WTC11 (cell line): ENCODE measurements around the gene LCA5L. TPM values are rescaled to one million over a fixed set of nuclear protein-coding genes. Genes with fewer than 3 reads are reported as not detected.

Experiments
- ATAC-seq: fragments of 200-7000 bp; cut with Tn5 transposase; 2 replicates; pipeline ENCODE4 v1.10.0; 2021; ENCODE audit warnings: mild to moderate bottlenecking, moderate library complexity
- CTCF ChIA-PET: fragments of 300-600 bp; sonication (Branson Sonifier 250); formaldehyde crosslinking; loops from one replicate; lab custom pipeline; 2021; ENCODE audit warnings: antibody characterized with exemption; lab: Charles Lee
- POLR2A ChIA-PET: fragments of 350-600 bp; sonication (Branson Sonifier 250); formaldehyde crosslinking; loops from one replicate; lab custom pipeline; 2021; ENCODE audit warnings: antibody characterized with exemption; lab: Charles Lee
- DNase-seq: peaks from one replicate; pipeline ENCODE4 v3.0.0; 2021; ENCODE audit warnings: low spot score
- H3K27ac Mint-ChIP-seq: 2 replicates; pipeline ENCODE4 v1.8.0; 2021; ENCODE audit warnings: mixed read lengths
- H3K27me3 Mint-ChIP-seq: 2 replicates; pipeline ENCODE4 v1.8.0; 2021; ENCODE audit warnings: low read depth, mild to moderate bottlenecking, moderate library complexity, mixed read lengths
- H3K36me3 Mint-ChIP-seq: 2 replicates; pipeline ENCODE4 v1.8.0; 2021; ENCODE audit warnings: mixed read lengths
- H3K4me1 Mint-ChIP-seq: 2 replicates; pipeline ENCODE4 v1.8.0; 2022; ENCODE audit warnings: mixed read lengths
- H3K4me3 Mint-ChIP-seq: 2 replicates; pipeline ENCODE4 v1.8.0; 2021; ENCODE audit warnings: mild to moderate bottlenecking, moderate library complexity, mixed read lengths
- H3K9me3 Mint-ChIP-seq: 2 replicates; pipeline ENCODE4 v1.8.0; 2021; ENCODE audit warnings: mixed read lengths
- AFF4 ChIP-seq: sonication (generic); formaldehyde crosslinking; IDR thresholded peaks from 2 replicates; pipeline ENCODE4 v1.8.1; 2023; ENCODE audit warnings: mild to moderate bottlenecking, missing genetic modification reagents, borderline replicate concordance
- ARID4B ChIP-seq: sonication (generic); formaldehyde crosslinking; IDR thresholded peaks from 2 replicates; pipeline ENCODE4 v1.8.0; 2023; ENCODE audit warnings: missing genetic modification reagents, mild to moderate bottlenecking, borderline replicate concordance
- EMX1 ChIP-seq: fragments of 250-450 bp; sonication (Bioruptor Pico); IDR thresholded peaks from 2 replicates; pipeline ENCODE4 v1.8.0; 2021; ENCODE audit warnings: mild to moderate bottlenecking
- GTF2I ChIP-seq: fragments of 250-450 bp; sonication (Bioruptor Pico); conservative IDR thresholded peaks from 2 replicates; pipeline ENCODE4 v1.4.0; 2021; ENCODE audit warnings: mild to moderate bottlenecking
- IRF1 ChIP-seq: sonication (generic); formaldehyde crosslinking; IDR thresholded peaks from 2 replicates; pipeline ENCODE4 v1.8.0; 2023; ENCODE audit warnings: missing genetic modification reagents
- JUN ChIP-seq: sonication (generic); formaldehyde crosslinking; IDR thresholded peaks from 2 replicates; pipeline ENCODE4 v1.8.0; 2023; ENCODE audit warnings: mild to moderate bottlenecking, missing genetic modification reagents
- OVOL2 ChIP-seq: fragments of 250-450 bp; sonication (Bioruptor Pico); IDR thresholded peaks from 2 replicates; pipeline ENCODE4 v1.9.0; 2021; ENCODE audit warnings: mild to moderate bottlenecking, borderline replicate concordance
- SP1 ChIP-seq: sonication (generic); formaldehyde crosslinking; conservative IDR thresholded peaks from 2 replicates; pipeline ENCODE4 v1.8.1; 2022; ENCODE audit warnings: missing genetic modification reagents
- USF1 ChIP-seq: sonication (generic); formaldehyde crosslinking; IDR thresholded peaks from 2 replicates; pipeline ENCODE4 v1.8.0; 2022; ENCODE audit warnings: mild to moderate bottlenecking, missing genetic modification reagents
- ZBTB21 ChIP-seq: sonication (generic); formaldehyde crosslinking; IDR thresholded peaks from 2 replicates; pipeline ENCODE4 v1.8.1; 2023; ENCODE audit warnings: mild to moderate bottlenecking, missing genetic modification reagents, borderline replicate concordance
- ZNF121 ChIP-seq: sonication (generic); formaldehyde crosslinking; IDR thresholded peaks from 2 replicates; pipeline ENCODE4 v1.8.0; 2023; ENCODE audit warnings: missing genetic modification reagents
- ZNF281 ChIP-seq: sonication (generic); formaldehyde crosslinking; IDR thresholded peaks from 2 replicates; pipeline ENCODE4 v1.8.0; 2023; ENCODE audit warnings: mild to moderate bottlenecking, missing genetic modification reagents
- ZNF396 ChIP-seq: fragments of 250-450 bp; sonication (Bioruptor Pico); IDR thresholded peaks from 2 replicates; pipeline ENCODE4 v1.8.0; 2021; ENCODE audit warnings: mild to moderate bottlenecking, moderate library complexity, borderline replicate concordance
- total RNA-seq: library from RNA; stranded (reverse); gene quantifications from 3 replicates; pipeline ENCODE4 v1.2.3, GENCODE V29; 2021

The LCA5L gene
- total RNA-seq, 1 experiment from 2014 or later: 1.0 TPM

- DNase-seq (peak; percentile 98), ATAC-seq (peak; percentile 52)
- H3K4me3 Mint-ChIP-seq: peak overlapping the region; percentile 70
- H3K27ac Mint-ChIP-seq: peak overlapping the region; percentile 63; the same call in 1 of the 2 replicates
- no peaks in the 10 kb centered on the region for H3K9me3 Mint-ChIP-seq
- ChIA-PET CTCF (interaction anchor here (0.6 to 1.6 kb wide), 20 partner anchors 10 to 314 kb away, joined by 3 to 13 read pairs (median 4); partner anchors contain the start of genes HMGN1 and PSMG1), POLR2A (interaction anchor here (0.6 to 1.6 kb wide), 9 partner anchors 10 to 131 kb away, joined by 3 to 17 read pairs (median 4); partner anchors contain the start of genes BRWD1 and HMGN1)
- H3K4me1 Mint-ChIP-seq: peaks cover 24% of the 10 kb centered on the region
- H3K27me3 Mint-ChIP-seq: no peaks in the 10 kb centered on the region
- TF ChIP-seq ZBTB21 (CRISPR knock-in tag): no peak
- no peak for TF ChIP-seq ZNF396
- no peak for TF ChIP-seq ARID4B
- no peak for TF ChIP-seq IRF1
- no peak for TF ChIP-seq USF1
- TF ChIP-seq EMX1 (CRISPR knock-in tag): no peak
- TF ChIP-seq AFF4: no peak
- TF ChIP-seq ZNF281 (CRISPR knock-in tag): no peak
- TF ChIP-seq SP1: no peak
- peaks cover 17% of the 10 kb centered on the region for H3K36me3 Mint-ChIP-seq
Observed at GRCh38 chr21:39387461-39388037, 58.0 kb downstream of the LCA5L start.

GRCh38 chr21:39386899-39387298 lies 58.7 kb downstream of the LCA5L start:
- POLR2A ChIA-PET: interaction anchor here (0.8 to 1.6 kb wide), 4 partner anchors 13 to 74 kb away, joined by 4 to 17 read pairs (median 6); partner anchors contain the start of genes BRWD1 and HMGN1
- no peak for ATAC-seq
- CTCF ChIA-PET: interaction anchor here (0.7 to 1.6 kb wide), 7 partner anchors 11 to 203 kb away, joined by 3 to 13 read pairs (median 7); partner anchors contain the start of genes HMGN1 and PSMG1
- no peaks in the 10 kb centered on the region for H3K9me3 Mint-ChIP-seq
- H3K4me1 Mint-ChIP-seq: peaks cover 27% of the 10 kb centered on the region
- peak overlapping the region; percentile 70 for H3K4me3 Mint-ChIP-seq
- DNase-seq: no peak
- no peak for TF ChIP-seq OVOL2 (CRISPR knock-in tag)
- peak; percentile 32; the same call in 1 of the 2 replicates for TF ChIP-seq GTF2I (CRISPR knock-in tag)
- TF ChIP-seq JUN: no peak
- TF ChIP-seq ZNF121 (CRISPR knock-in tag): peak; percentile 99
- H3K36me3 Mint-ChIP-seq: peaks cover 14% of the 10 kb centered on the region
- H3K27me3 Mint-ChIP-seq: no peaks in the 10 kb centered on the region
- H3K27ac Mint-ChIP-seq: peak overlapping the region; percentile 60; the same call in 1 of the 2 replicates
